Right lobe of liver (tissue), 4 donors: ENCODE results near the gene BIVM.

ENCODE experiments used
- POLR2A ChIP-seq: fragments of 450-650 bp; IDR thresholded peaks from one replicate; pipeline ENCODE4 v1.6.1; 2017; ENCODE audit warnings: antibody characterized with exemption, mild to moderate bottlenecking
- TF ChIP-seq, protein P1 (sequence below), 4 donors: fragments of 200-600 bp in 3 of 4; fragments of 450-650 bp in 1 of 4; IDR thresholded peaks; one replicate each; pipeline versions ENCODE4 v1.5.1 to v1.8.0; 2016 to 2022; ENCODE audit warnings: antibody characterized with exemption in 4 of 4, mild to moderate bottlenecking in 2 of 4
- donor health status: DM: no; HTN: no; CAD: no.
- donor health status: DM: no; HTN: no; CAD: no.
- donor health status: DM: no; HTN: yes; CAD: no.

DNA sequence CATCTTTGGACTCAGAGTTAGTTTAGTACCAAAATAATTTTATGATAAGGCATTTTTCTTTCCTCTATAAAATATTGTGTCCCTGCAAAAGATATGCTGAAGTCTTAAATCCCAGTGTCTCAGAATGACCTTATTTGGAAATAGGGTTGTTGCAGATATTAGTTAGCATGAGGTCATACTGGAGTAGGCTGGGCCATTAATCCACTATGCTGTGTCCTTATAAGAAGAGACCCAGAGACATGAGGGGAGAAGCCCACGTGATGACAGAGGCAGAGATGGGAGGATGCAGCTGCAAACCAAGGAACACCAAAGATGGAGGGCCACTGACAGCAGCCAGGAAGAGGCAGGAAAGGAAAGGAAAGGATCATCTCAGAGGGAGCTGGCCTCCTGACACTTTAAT, 6.5 kb upstream of the BIVM start:
- TF ChIP-seq, protein P1, sequence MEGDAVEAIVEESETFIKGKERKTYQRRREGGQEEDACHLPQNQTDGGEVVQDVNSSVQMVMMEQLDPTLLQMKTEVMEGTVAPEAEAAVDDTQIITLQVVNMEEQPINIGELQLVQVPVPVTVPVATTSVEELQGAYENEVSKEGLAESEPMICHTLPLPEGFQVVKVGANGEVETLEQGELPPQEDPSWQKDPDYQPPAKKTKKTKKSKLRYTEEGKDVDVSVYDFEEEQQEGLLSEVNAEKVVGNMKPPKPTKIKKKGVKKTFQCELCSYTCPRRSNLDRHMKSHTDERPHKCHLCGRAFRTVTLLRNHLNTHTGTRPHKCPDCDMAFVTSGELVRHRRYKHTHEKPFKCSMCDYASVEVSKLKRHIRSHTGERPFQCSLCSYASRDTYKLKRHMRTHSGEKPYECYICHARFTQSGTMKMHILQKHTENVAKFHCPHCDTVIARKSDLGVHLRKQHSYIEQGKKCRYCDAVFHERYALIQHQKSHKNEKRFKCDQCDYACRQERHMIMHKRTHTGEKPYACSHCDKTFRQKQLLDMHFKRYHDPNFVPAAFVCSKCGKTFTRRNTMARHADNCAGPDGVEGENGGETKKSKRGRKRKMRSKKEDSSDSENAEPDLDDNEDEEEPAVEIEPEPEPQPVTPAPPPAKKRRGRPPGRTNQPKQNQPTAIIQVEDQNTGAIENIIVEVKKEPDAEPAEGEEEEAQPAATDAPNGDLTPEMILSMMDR (IDR thresholded peaks at IDR 0.05): no peak
- no peak for TF ChIP-seq POLR2A
